HG03159 (cell line): ENCODE measurements around the gene SUGT1.
"Not testable (repeated sequence)": the region's sequence is repeated elsewhere in the genome, so short reads cannot be mapped to it uniquely, and the experiment has no call there.

Experiments used
- ATAC-seq: cut with Tn5 transposase; IDR thresholded peaks from one replicate; pipeline ENCODE4 v1.9.1; 2021; ENCODE audit warnings: mild to moderate bottlenecking, moderate library complexity; ENCODE audit not compliant: unreplicated experiment

Gene SUGT1

GRCh38 chr13:52665325-52665724 is 12.7 kb downstream of the SUGT1 start:
- ATAC-seq, result no peak

- ATAC-seq, result no peak
Observed at GRCh38 chr13:52669677-52670076, 17.0 kb downstream of the SUGT1 start.

GRCh38 chr13:52670726-52671125 is 18.1 kb downstream of the SUGT1 start:
- no peak for ATAC-seq

- ATAC-seq, result no peak
Observed at GRCh38 chr13:52673465-52673864, 20.8 kb downstream of the SUGT1 start.

GRCh38 chr13:52677823-52678222 is 25.2 kb downstream of the SUGT1 start:
- no peak for ATAC-seq

- not testable (repeated sequence) for ATAC-seq
Observed at GRCh38 chr13:52685806-52686205, 33.2 kb downstream of the SUGT1 start.

GRCh38 chr13:52686376-52686775 is 33.7 kb downstream of the SUGT1 start:
- ATAC-seq, result no peak

GRCh38 chr13:52695856-52696255 is 43.2 kb downstream of the SUGT1 start:
- peak; percentile 69 for ATAC-seq

- ATAC-seq, result no peak
Observed at GRCh38 chr13:52696566-52696965, 43.9 kb downstream of the SUGT1 start.

GRCh38 chr13:52701728-52702465 is 49.3 kb downstream of the SUGT1 start:
- ATAC-seq, result no peak

- no peak for ATAC-seq
Observed at GRCh38 chr13:52703482-52703881, 50.8 kb downstream of the SUGT1 start.

GRCh38 chr13:52706081-52706480 is 53.4 kb downstream of the SUGT1 start:
- ATAC-seq, result no peak

GRCh38 chr13:52707375-52707774 is 54.7 kb downstream of the SUGT1 start:
- ATAC-seq, result no peak

- ATAC-seq, result not testable (repeated sequence)
Observed at GRCh38 chr13:52708266-52708665, 55.6 kb downstream of the SUGT1 start.

- ATAC-seq, result no peak
Observed at GRCh38 chr13:52711286-52711685, 58.6 kb downstream of the SUGT1 start.

GRCh38 chr13:52712385-52712784 is 59.7 kb downstream of the SUGT1 start:
- ATAC-seq, result no peak

- no peak for ATAC-seq
Observed at GRCh38 chr13:52713894-52714293, 61.3 kb downstream of the SUGT1 start.

GRCh38 chr13:52720904-52721303 is 68.3 kb downstream of the SUGT1 start:
- ATAC-seq, result not testable (repeated sequence)

- ATAC-seq, result not testable (repeated sequence)
Observed at GRCh38 chr13:52721356-52721755, 68.7 kb downstream of the SUGT1 start.

GRCh38 chr13:52723181-52723580 is 70.5 kb downstream of the SUGT1 start:
- ATAC-seq, result no peak

- ATAC-seq, result no peak
Observed at GRCh38 chr13:52725302-52725701, 72.7 kb downstream of the SUGT1 start.

GRCh38 chr13:52726258-52726657 is 73.6 kb downstream of the SUGT1 start:
- ATAC-seq, result no peak

GRCh38 chr13:52734075-52734623 is 81.5 kb downstream of the SUGT1 start:
- no peak for ATAC-seq
